Parathyroid adenoma (tissue), 2 donors: ENCODE results near the gene PLSCR4.

Source experiments
- H2AFZ ChIP-seq: fragments of 300-600 bp; sonication (generic); one replicate; pipeline ENCODE4 v1.7.0; 2017; ENCODE audit warnings: antibody characterized with exemption, mild to moderate bottlenecking
- H3K27ac ChIP-seq: fragments of 300-600 bp; sonication (generic); one replicate; pipeline ENCODE4 v1.7.0; 2017
- H3K27me3 ChIP-seq: fragments of 300-600 bp; sonication (generic); one replicate; pipeline ENCODE4 v1.7.0; 2017; ENCODE audit warnings: low read length; ENCODE audit not compliant: control insufficient read depth, insufficient read depth
- H3K36me3 ChIP-seq: fragments of 300-600 bp; sonication (generic); one replicate; pipeline ENCODE4 v1.7.0; 2017; ENCODE audit warnings: low read length; ENCODE audit not compliant: control insufficient read depth, insufficient read depth
- H3K4me1 ChIP-seq: fragments of 300-600 bp; sonication (generic); one replicate; pipeline ENCODE4 v1.7.0; 2017; ENCODE audit warnings: control low read depth
- H3K4me2 ChIP-seq: fragments of 300-600 bp; sonication (generic); one replicate; pipeline ENCODE4 v1.7.0; 2017; ENCODE audit warnings: low read length
- H3K4me3 ChIP-seq: fragments of 300-600 bp; sonication (generic); one replicate; pipeline ENCODE4 v1.7.0; 2017; ENCODE audit warnings: low read depth, low read length
- H3K79me2 ChIP-seq: fragments of 300-600 bp; sonication (generic); one replicate; pipeline ENCODE4 v1.7.0; 2017; ENCODE audit warnings: control low read depth
- H3K9ac ChIP-seq: fragments of 300-600 bp; sonication (generic); one replicate; pipeline ENCODE4 v1.7.0; 2017; ENCODE audit warnings: mild to moderate bottlenecking
- H3K9me3 ChIP-seq: fragments of 300-600 bp; sonication (generic); one replicate; pipeline ENCODE4 v1.7.0; 2017; ENCODE audit warnings: low read length; ENCODE audit not compliant: control insufficient read depth
- CTCF ChIP-seq: fragments of 300-600 bp; sonication (generic); IDR thresholded peaks from one replicate; pipeline ENCODE4 v1.7.0; 2017; ENCODE audit warnings: antibody characterized with exemption, mild to moderate bottlenecking
- donor health status: primary hyperparathyroidism.

The PLSCR4 gene

GRCh38 chr3:146166826-146167225 is 84.1 kb downstream of the PLSCR4 start:
- H3K4me1 ChIP-seq = no peaks in the 10 kb centered on the region
- H3K27ac ChIP-seq = no peak overlapping the region
- no peaks in the 10 kb centered on the region for H3K9me3 ChIP-seq
- H3K9ac ChIP-seq = no peak overlapping the region
- no peak overlapping the region for H3K4me2 ChIP-seq
- H3K36me3 ChIP-seq = no peaks in the 10 kb centered on the region
- no peak overlapping the region for H3K4me3 ChIP-seq
- H3K27me3 ChIP-seq = no peaks in the 10 kb centered on the region
- no peak for TF ChIP-seq CTCF
- peak overlapping the region; percentile 54 for H2AFZ ChIP-seq
- no peaks in the 10 kb centered on the region for H3K79me2 ChIP-seq

GRCh38 chr3:146166415-146166821 is 84.5 kb downstream of the PLSCR4 start:
- Histone ChIP-seq H3K27ac (no peak overlapping the region), H3K4me2 (no peak overlapping the region), H3K4me3 (no peak overlapping the region), H3K4me1 (no peaks in the 10 kb centered on the region), H3K36me3 (no peaks in the 10 kb centered on the region), H3K9ac (no peak overlapping the region), H3K27me3 (no peaks in the 10 kb centered on the region), H3K79me2 (no peaks in the 10 kb centered on the region), H3K9me3 (no peaks in the 10 kb centered on the region), H2AFZ (peak overlapping the region; percentile 10)
- no peak for TF ChIP-seq CTCF

GRCh38 chr3:146165877-146166276 is 85.0 kb downstream of the PLSCR4 start:
- no peak overlapping the region for H3K4me3 ChIP-seq
- H3K4me1 ChIP-seq = no peaks in the 10 kb centered on the region
- TF ChIP-seq CTCF = no peak
- H2AFZ ChIP-seq = peak overlapping the region; percentile 12
- no peaks in the 10 kb centered on the region for H3K27me3 ChIP-seq
- no peaks in the 10 kb centered on the region for H3K79me2 ChIP-seq
- no peak overlapping the region for H3K9ac ChIP-seq
- H3K36me3 ChIP-seq = no peaks in the 10 kb centered on the region
- H3K4me2 ChIP-seq = no peak overlapping the region
- H3K27ac ChIP-seq = no peak overlapping the region
- H3K9me3 ChIP-seq = no peaks in the 10 kb centered on the region

- Histone ChIP-seq H3K36me3 (no peaks in the 10 kb centered on the region), H3K4me3 (no peak overlapping the region), H3K9me3 (no peaks in the 10 kb centered on the region), H3K27ac (no peak overlapping the region), H3K79me2 (no peaks in the 10 kb centered on the region), H3K27me3 (no peaks in the 10 kb centered on the region), H3K4me2 (no peak overlapping the region), H3K9ac (no peak overlapping the region), H2AFZ (peak overlapping the region; percentile 23), H3K4me1 (no peaks in the 10 kb centered on the region)
- TF ChIP-seq CTCF = no peak
Measured at GRCh38 chr3:146164971-146165769, 85.7 kb downstream of the PLSCR4 start.

GRCh38 chr3:146164506-146164905 is 86.4 kb downstream of the PLSCR4 start:
- no peak overlapping the region for H3K27ac ChIP-seq
- H3K9me3 ChIP-seq = no peaks in the 10 kb centered on the region
- H3K36me3 ChIP-seq = no peaks in the 10 kb centered on the region
- no peaks in the 10 kb centered on the region for H3K79me2 ChIP-seq
- H3K4me2 ChIP-seq = no peak overlapping the region
- no peak overlapping the region for H3K4me3 ChIP-seq
- H3K9ac ChIP-seq = no peak overlapping the region
- peak overlapping the region; percentile 23 for H2AFZ ChIP-seq
- no peaks in the 10 kb centered on the region for H3K4me1 ChIP-seq
- TF ChIP-seq CTCF = no peak
- H3K27me3 ChIP-seq = no peaks in the 10 kb centered on the region
